AG10803 (cell line): ENCODE measurements around the gene FBXL7.

Experiments
- DNase-seq: peaks from one replicate; pipeline ENCODE4 v3.0.0; 2010; ENCODE audit warnings: low read depth
- H3K4me3 ChIP-seq: 2 replicates; pipeline ENCODE4 v1.5.1; 2011; ENCODE audit warnings: mild to moderate bottlenecking, low read length, control low read depth
- TF ChIP-seq, protein P1 (sequence below): conservative IDR thresholded peaks from 2 replicates; pipeline ENCODE4 v1.5.1; 2011; ENCODE audit warnings: mild to moderate bottlenecking, low read length, control low read depth, inconsistent platforms

FBXL7 gene

DNA sequence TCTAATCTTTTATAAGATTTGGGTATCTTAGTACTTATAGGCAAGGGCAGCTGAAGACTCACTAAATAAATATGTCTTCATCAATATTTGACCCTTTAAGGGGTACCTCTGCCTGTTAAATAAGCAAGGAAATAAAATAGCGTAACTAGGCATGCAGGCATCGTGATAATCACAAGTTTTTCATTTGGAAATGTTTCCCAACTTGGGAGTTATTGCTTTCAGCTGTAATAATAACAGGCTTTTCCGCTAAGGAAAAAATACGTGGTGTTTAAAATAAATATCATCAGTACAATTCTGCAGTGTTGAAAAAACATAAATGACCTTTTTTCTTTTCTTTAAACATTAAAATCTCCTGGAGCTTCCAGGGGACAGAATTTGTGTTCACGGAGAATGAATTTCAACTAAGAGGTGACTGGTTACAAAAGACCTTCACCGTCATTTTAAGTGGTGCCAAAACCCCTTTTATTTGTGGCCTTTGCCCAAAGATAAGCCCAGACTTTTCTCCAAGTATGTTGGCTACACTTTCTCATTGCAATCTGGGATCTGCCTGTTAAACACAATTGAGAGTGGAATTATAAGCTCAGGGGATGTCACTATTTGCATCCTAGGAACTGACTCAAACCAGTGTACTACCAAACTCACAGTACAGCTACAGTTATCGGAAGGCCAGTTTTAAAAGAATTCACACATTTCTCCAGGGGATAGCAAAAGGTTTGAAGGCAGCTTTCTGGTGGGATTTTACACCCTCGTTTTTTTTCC is 218.6 kb downstream of the FBXL7 start:
- TF ChIP-seq, protein P1, sequence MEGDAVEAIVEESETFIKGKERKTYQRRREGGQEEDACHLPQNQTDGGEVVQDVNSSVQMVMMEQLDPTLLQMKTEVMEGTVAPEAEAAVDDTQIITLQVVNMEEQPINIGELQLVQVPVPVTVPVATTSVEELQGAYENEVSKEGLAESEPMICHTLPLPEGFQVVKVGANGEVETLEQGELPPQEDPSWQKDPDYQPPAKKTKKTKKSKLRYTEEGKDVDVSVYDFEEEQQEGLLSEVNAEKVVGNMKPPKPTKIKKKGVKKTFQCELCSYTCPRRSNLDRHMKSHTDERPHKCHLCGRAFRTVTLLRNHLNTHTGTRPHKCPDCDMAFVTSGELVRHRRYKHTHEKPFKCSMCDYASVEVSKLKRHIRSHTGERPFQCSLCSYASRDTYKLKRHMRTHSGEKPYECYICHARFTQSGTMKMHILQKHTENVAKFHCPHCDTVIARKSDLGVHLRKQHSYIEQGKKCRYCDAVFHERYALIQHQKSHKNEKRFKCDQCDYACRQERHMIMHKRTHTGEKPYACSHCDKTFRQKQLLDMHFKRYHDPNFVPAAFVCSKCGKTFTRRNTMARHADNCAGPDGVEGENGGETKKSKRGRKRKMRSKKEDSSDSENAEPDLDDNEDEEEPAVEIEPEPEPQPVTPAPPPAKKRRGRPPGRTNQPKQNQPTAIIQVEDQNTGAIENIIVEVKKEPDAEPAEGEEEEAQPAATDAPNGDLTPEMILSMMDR: no peak
- H3K4me3 ChIP-seq: no peak overlapping the region
- DNase-seq: no peak

DNA sequence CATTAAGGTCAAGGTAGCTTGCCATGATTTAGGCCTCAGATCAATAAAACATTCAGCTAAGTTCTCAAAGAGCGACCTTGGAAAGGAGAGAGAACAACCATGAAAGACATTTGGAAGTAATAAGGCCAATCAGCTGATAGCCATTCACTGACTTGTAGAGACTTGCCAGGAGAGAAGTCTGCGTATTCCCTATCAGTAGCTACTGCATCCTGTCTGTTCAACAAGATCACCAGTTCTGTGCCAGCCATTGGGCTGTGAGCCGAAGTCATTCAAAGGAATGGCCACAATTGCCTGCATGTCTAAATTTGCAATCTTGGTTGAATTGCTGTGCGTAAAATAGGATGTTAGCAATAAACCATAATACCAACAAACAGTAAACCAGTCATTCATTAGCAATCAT is 219.8 kb downstream of the FBXL7 start:
- no peak for DNase-seq
- TF ChIP-seq, protein P1: no peak
- H3K4me3 ChIP-seq: no peak overlapping the region

DNA sequence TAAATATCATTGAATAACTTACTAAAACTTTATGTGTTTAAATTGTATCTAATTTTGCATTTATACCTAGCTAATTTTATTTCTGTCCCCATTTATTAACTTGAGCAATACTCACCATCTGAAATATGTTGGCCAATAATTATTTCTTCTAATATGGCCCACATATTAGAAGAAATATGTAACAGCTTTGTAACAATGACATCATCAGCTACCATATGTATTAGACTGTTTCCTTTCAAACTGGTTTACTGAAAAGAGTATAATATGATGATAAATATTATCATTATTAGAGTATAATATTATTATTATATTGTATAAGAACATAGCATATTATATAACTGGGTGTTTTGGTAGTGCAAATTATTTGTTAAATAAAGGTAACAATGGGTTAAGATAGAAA is 220.5 kb downstream of the FBXL7 start:
- H3K4me3 ChIP-seq: no peak overlapping the region
- TF ChIP-seq, protein P1: no peak
- DNase-seq: no peak

DNA sequence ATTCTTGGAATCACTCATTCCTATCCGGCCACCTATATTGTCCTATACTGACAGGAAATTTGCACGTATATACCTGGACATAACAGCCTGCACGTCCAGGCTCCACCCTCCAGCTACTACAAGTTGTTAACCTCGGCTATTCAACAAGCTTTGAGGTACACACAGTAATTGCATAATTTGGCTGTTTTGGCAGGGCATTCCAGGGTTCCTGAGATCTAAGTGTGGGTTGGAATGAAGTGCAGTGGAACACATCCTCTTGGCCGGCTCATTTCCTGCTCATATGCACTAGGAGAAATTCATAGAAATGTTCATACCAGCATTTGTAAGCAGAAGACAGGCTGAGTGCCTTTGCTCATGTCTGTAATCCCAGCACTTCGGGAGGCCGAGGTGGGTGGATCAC is 222.3 kb downstream of the FBXL7 start:
- TF ChIP-seq, protein P1: no peak
- no peak for DNase-seq

DNA sequence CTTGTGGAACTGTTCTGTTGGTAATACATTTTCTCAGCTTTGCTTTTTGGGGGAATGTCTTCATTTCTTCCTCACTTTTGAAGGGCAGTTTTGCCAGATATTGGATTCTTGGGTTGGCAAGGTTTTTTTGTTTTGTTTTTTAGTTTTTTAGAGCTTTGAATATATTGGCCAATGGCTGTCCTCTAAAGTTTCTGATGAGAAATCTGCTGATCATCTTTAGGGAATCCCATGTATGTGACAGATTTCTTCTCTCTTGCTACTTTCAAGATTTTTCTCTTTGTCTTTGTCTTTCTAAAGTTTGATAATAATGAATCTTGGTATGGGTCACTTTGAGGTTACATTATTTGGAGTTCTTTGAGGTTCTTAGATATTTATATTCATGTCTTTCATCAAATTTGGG is 227.4 kb downstream of the FBXL7 start:
- no peak for DNase-seq
- TF ChIP-seq, protein P1: no peak

More for the DNA sequence above, 222.3 kb downstream of the FBXL7 start:
- no peak overlapping the region for H3K4me3 ChIP-seq

DNA sequence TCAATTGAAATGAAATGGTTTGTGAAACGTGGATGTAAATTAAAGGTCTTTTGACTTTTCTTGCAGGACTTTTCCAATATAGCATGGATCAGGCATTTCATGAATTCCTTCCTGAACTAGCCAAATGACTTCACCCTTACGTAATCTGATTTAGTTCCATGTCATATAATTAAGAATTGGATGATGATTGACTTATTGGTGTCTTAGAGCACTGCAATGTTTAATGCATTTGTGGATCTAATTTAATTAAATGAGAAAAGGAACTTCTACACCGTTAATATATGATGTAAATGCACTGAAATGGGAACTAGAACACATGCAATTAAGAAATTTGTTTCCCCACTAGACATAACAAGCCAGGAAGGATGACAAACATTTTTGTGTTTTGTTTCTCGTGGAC is 228.8 kb downstream of the FBXL7 start:
- peak; percentile 62 for DNase-seq
- TF ChIP-seq, protein P1: no peak
- H3K4me3 ChIP-seq: no peak overlapping the region

More for the DNA sequence above, 227.4 kb downstream of the FBXL7 start:
- no peak overlapping the region for H3K4me3 ChIP-seq

DNA sequence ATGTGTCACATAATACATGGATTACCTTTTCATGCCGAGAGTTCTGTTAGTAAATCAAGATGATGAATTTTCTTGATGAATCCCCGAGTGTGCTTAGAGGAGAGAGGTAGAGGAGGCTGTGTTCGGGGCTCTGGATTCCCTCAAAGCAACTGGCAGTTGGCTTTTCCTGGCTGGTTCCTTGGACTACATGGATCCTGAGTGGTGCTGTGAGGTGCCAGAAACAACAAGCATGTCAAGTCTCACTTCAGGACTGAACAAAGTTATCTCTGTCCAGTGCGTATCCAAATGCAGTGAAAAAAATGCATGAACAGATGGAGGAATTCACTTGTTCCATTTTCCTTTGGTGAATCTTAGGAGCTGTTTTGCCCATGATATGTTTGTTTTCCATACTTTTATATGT is 231.7 kb downstream of the FBXL7 start:
- H3K4me3 ChIP-seq: no peak overlapping the region
- no peak for DNase-seq
- TF ChIP-seq, protein P1: no peak
